GM18873 (cell line): Measurements from ENCODE around the gene ATP10A.
"Not testable (repeated sequence)": the region's sequence is repeated elsewhere in the genome, so short reads cannot be mapped to it uniquely, and the experiment has no call there.

Experiments used
- ATAC-seq: cut with Tn5 transposase; IDR thresholded peaks from one replicate; pipeline ENCODE4 v1.9.1; 2021; ENCODE audit warnings: mild to moderate bottlenecking, moderate library complexity, moderate number of reproducible peaks; ENCODE audit not compliant: unreplicated experiment, low FRiP score

The ATP10A gene

DNA sequence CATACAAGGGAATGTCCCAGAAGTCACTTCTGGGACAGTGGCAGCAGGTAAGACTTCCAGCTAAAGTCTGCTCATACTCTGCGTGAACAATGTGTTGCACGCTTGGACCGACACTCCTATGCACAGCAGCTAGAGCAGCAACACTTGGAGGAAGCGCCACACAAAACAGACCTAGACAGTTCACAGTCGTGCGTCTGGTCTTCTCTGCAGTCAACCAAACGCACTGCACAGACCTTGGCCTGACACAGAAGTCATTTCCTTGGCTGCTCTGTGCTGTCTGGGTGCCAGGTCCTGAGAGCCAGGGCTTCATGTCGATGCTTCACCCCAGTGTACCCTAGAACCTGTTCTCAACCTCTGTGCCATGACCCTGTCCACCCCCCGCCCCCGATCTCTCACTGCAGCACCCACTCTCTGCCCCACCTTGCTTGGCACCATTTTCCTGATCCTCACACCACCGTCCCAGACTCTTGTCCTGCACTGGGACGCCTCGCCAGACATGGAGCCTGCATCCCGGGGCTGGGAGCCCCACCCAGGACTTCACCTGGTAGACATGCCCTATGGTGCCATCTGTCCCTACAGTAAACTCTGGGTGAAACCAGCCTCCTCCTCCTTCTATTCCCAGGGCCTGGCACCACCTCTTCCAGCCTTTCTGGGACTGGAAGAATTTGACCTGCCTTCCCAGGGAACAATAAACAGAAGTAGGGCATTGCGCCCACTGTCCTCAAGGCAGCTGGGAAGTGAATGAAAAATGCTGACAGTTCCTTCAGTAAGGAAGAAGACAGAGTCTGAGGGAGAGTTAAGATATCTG is 3.1 kb downstream of the ATP10A start:
- ATAC-seq: no peak

GRCh38 chr15:25858952-25859760 is 4.0 kb downstream of the ATP10A start:
- ATAC-seq: no peak

GRCh38 chr15:25856059-25856458 is 7.1 kb downstream of the ATP10A start:
- not testable (repeated sequence) for ATAC-seq

- no peak for ATAC-seq
Measured at GRCh38 chr15:25852661-25853524, 10.2 kb downstream of the ATP10A start.

DNA sequence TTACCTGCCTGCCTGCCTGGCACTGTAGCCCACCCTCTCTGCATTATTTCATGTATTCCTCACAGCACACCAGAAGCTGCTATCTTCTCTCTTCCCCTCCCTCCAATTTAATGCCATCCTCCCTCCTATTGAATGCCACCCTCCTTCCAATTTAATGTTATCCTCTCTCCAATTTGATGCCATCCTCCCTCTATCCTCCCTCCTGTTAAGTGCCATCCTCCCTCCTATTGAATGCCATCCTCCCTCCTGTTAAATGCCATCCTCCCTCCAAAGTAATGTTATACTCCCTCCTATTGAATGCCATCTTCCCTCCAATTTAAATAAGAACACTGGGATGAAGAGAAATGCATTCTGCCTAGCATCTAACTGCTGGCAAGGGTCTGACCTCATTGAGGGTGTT is 11.1 kb downstream of the ATP10A start:
- ATAC-seq: no peak

DNA sequence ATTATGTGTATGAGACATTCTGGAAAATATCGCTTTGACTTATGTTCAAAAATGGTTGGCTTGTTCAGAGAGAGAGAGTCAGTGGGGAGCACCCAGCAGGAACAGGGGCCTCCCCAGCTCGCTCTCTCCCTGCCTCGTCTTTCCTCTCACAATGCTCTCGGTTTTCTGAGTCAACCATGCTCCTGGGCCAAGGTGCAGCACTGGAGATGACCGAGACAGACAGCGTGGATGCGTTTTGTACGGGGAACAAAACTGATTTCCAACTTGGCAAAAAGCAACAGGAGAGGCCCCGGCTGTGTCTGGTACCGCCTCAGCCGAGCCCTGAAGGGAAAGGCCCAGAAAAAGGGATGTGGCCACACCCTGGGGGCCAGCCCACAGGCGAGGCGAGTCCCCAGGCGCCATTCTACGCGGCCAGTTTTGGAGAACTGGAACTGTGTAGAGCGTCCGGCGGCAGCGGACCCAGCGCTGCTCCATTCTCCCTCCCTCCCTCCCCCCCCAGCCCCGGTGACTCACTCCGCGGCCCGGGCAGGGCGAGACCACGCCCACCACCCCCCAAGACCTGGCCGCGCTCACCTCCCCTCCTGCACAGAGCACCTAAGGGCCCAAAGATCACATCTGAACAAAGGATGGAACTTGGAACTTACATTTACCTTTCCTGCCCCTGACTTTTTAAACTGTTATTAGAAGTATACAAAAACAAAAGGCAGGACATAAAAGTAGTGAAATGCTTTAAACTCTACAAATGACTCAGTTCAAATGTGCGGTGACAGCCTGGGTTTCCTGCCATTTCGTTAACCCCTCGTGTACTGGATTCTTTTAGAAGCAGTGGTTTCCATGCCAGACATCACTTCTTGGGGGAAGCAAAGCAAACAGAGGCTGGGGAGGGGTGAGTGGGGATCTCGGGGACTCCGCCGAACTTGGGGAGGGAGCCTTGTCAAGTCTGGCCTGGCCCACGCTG is 12.7 kb downstream of the ATP10A start:
- ATAC-seq: peak; percentile 69

DNA sequence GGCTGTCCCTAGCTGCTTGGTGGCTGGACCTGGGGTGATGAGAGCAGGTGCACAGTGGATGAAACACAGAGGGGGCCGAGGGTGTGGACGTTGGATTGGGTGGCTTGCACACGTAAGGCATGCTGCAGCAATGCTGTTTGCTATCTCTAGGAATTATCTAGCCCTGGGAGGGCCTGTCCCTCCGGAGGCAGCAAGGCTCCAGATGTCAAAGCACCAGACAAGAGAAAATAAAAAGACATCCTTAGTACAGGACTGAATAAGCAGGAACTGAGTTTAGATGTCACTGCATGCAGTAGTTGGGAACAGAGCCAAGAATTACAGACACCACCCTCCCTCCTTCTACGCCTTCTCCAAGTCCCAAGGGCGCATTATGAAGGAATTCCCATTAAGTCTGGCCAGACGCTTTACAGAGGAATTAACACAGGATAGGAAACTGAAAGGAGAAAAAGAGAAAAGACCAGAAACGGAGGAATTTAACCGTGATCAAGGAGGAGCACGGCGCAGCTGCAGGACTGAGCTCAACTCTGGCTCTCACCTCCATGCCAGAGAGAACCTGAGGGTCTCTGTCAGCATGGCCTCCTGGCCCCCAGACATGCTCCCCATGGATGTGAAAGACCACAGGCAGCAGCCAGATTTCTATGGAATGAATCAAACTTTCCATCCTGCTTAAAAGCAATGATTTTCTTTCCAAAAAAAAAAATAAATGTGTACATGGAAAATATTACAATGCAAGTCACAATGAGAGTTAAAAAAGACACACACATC is 13.8 kb downstream of the ATP10A start:
- no peak for ATAC-seq

GRCh38 chr15:25848784-25849156 is 14.4 kb downstream of the ATP10A start:
- ATAC-seq: no peak

DNA sequence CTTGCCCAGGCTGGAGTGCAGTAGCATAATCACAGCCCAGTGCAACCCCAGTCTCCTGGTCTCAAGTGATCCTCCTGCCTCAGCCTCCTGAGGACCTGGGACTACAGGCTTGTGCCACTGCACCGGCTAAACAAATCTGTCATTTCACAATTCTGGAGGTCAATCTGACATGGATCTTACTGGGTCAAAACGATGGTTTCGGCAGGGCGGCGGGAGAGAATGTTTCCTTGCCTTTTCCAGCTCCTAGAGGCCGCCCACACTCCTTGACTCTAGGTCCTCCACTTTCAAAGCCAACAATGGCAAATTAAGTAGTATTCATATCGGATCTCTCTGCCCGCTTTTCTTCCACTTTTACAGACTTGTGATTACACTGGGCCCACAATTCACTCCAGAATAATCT is 14.8 kb downstream of the ATP10A start:
- no peak for ATAC-seq

GRCh38 chr15:25847051-25847450 is 16.1 kb downstream of the ATP10A start:
- no peak for ATAC-seq

DNA sequence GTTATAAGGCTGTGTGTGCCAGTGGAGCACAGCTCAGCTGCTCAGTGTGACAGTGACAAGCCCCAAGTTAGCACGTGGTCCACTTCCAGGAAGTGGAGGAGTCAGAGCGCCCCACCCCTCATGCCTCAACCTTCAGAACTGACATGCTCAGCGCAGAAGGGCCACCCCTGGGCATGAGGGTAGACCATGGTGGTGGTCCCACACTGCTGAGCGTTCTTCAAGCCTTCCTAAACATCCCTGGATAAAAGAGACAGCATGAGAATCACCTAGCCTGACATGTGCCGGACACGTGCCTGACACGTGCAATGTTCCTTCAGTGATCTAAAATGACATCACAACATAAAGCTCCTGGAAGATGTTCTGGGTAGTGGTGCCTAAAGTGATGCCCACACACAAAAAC is 16.8 kb downstream of the ATP10A start:
- ATAC-seq: no peak

- no peak for ATAC-seq
Measured at GRCh38 chr15:25844981-25845680, 18.0 kb downstream of the ATP10A start.

- no peak for ATAC-seq
Measured at GRCh38 chr15:25844542-25844941, 18.6 kb downstream of the ATP10A start.

DNA sequence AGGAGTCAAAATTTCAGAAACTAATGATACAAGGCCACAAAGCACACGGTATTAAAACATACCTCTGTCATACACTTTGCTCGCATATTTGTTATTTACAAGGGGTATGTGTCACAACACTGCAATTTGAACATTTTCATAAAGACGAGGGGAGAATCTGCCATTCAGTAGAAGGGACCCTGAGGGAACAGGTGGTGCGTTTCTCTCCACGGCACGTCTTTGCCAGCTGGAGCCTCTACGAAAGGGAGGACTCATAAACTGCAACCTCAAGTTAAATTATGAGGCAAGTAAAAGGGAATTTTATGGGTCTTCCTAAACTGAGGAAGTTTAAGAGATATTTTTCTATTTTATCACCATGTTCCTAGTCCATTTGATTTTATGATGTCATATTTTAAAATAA is 19.1 kb downstream of the ATP10A start:
- ATAC-seq: no peak

DNA sequence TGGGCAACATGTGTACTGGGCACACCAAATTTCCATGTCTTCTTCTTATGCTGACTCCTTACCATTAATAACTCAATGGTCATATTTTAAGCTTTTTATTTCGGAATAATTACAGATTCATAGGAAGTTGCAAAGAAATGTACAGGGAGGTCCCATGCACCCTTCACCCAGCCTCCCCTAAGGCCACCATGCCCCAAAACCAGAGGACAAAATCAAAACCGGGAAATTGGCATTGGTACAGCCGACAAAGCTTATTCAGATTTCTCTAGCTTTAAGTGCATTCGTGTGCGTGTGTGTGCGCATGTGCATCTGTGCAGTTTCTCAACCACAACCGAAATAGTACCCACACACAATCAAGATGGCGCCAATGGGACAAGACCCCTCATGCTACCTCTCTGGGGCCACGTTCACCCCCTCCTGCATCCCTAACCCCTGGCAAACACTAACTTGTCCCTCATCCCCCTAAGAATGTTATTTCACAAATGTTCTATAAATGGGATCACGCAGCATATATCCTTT is 23.4 kb downstream of the ATP10A start:
- ATAC-seq: no peak

DNA sequence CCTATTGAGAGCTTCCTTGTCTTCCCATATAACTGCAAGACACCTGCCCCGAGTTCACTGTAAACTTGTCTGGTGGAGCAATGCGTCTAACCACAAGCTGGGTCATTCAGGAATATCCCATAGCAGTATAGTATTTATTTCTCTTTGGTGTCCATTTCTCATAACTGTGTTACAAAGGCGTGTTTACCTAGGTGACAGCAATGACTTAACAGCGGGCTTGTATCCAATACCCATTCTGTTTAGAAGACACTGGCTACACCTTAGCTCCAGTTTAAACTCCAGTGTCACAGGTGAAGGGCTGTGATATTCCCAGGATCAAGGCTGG is 24.3 kb downstream of the ATP10A start:
- ATAC-seq: no peak

DNA sequence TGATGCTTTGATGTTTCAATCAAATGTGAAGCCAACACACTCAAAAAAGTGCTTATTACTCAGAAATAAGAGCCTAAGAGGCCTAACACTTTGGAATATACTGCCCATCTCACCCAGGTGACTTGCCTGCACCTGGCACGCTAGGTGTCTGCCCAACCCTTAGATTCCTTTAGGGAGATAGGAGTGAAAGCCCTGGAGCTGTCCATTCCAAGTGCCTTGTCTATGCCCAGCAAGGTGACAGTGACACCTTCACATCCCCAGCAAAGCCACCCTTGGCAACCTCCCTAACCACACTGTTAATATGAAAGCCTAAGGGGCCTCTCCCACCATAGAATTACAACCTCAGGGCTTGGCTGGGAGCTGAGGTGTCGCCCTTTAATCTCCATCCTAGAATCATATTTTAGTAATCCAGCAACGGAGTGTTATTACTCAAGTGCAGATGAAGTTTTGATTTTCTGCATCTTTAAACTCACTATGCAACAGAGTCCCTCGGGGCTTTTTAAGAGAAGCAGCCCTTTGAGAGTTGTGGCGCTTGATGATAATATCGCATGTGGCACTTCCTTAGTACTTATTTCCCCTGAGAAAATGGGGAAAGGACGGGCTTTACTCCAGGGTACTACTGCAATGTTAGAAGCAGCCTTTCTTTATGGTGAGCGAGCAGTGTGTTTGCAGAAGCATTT is 24.8 kb downstream of the ATP10A start:
- ATAC-seq: no peak

DNA sequence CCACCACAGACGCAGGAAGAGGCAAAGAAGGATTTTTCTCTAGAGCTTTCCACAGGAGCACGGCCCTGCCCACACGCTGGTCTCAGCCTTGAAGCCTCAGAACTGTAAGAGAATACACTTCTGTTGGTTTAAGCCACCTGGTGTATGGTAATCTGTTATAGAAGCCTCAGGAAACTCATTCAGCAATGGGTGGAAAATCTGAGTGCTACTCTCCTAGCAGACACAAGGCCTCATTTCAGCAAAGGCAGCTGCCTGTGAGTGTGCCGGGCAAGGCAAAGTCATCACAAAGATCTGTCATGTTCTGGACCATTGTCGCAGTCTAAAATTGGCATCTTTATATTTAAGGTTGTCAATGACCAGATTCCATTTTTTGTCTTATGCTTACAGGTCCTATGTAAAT is 31.0 kb downstream of the ATP10A start:
- no peak for ATAC-seq
